Measurements from ENCODE around the gene CDH4.

CDH4 gene

GRCh38 chr20:61548069-61548468 is 296.0 kb downstream of the CDH4 start:
- no peak overlapping the region for H3K27ac ChIP-seq
- TF ChIP-seq CTCF (IDR thresholded peaks at IDR 0.05), result no peak
- no peak for TF ChIP-seq ZFX (IDR thresholded peaks at IDR 0.05; ENCODE audit: borderline replicate concordance)

- TF ChIP-seq ZFX (IDR thresholded peaks at IDR 0.05; ENCODE audit: borderline replicate concordance) (no peak), CTCF (IDR thresholded peaks at IDR 0.05) (no peak)
- no peak overlapping the region for H3K27ac ChIP-seq
Measured at GRCh38 chr20:61549865-61550264, 297.8 kb downstream of the CDH4 start.

GRCh38 chr20:61551401-61551800 is 299.3 kb downstream of the CDH4 start:
- TF ChIP-seq CTCF (IDR thresholded peaks at IDR 0.05) (no peak), ZFX (IDR thresholded peaks at IDR 0.05; ENCODE audit: borderline replicate concordance) (no peak)
- H3K27ac ChIP-seq, result no peak overlapping the region

- TF ChIP-seq ZFX (IDR thresholded peaks at IDR 0.05; ENCODE audit: borderline replicate concordance), result no peak
- H3K27ac ChIP-seq, result no peak overlapping the region
Measured at GRCh38 chr20:61554617-61555016, 302.6 kb downstream of the CDH4 start.

GRCh38 chr20:61555566-61555965 is 303.5 kb downstream of the CDH4 start:
- no peak overlapping the region for H3K27ac ChIP-seq

GRCh38 chr20:61556111-61556510 is 304.1 kb downstream of the CDH4 start:
- TF ChIP-seq CTCF (IDR thresholded peaks at IDR 0.05) (no peak), ZFX (IDR thresholded peaks at IDR 0.05; ENCODE audit: borderline replicate concordance) (no peak)
- no peak overlapping the region for H3K27ac ChIP-seq

More at GRCh38 chr20:61555566-61555965, 303.5 kb downstream of the CDH4 start:
- TF ChIP-seq ZFX (IDR thresholded peaks at IDR 0.05; ENCODE audit: borderline replicate concordance) (no peak), CTCF (IDR thresholded peaks at IDR 0.05) (no peak)

- TF ChIP-seq CTCF (IDR thresholded peaks at IDR 0.05) (no peak), ZFX (IDR thresholded peaks at IDR 0.05; ENCODE audit: borderline replicate concordance) (no peak)
- H3K27ac ChIP-seq, result no peak overlapping the region
Measured at GRCh38 chr20:61556673-61557072, 304.6 kb downstream of the CDH4 start.

- no peak for TF ChIP-seq CTCF (IDR thresholded peaks at IDR 0.05)
- TF ChIP-seq ZFX (IDR thresholded peaks at IDR 0.05; ENCODE audit: borderline replicate concordance), result no peak
- H3K27ac ChIP-seq, result no peak overlapping the region
Measured at GRCh38 chr20:61557621-61558020, 305.6 kb downstream of the CDH4 start.
